HepG2 (cell line): ENCODE results near the gene STK38L. TPM values are rescaled to one million over a fixed set of nuclear protein-coding genes. Genes with fewer than 3 reads are reported as not detected.

Experiments
- ATAC-seq: fragments of 200-7000 bp; cut with Tn5 transposase; 3 replicates; pipeline ENCODE4 v1.9.1; 2020; ENCODE audit warnings: mild to moderate bottlenecking, moderate library complexity
- BruUV-seq: library from RNA; stranded (reverse); fragments of 400-500 nt; replicated peaks from 2 replicates; lab custom pipeline; 2021; lab: Mats Ljungman, UMichigan
- CTCF ChIA-PET: fragments of 300-600 bp; formaldehyde crosslinking; extraction: SDS; loops from one replicate; lab custom pipeline; 2021; ENCODE audit warnings: low total read pairs, inconsistent platforms, low intra/inter-chr PET ratio; lab: Yijun Ruan, JAX
- POLR2A ChIA-PET: fragments of 350-600 bp; sonication (Branson Sonifier 250); formaldehyde crosslinking; loops from one replicate; lab custom pipeline; 2020; ENCODE audit warnings: antibody characterized with exemption, inconsistent platforms; lab: Yijun Ruan, JAX
- DNase-seq: peaks from one replicate; pipeline ENCODE4 v3.0.0-alpha.2; 2015; ENCODE audit warnings: low spot score
- FAIRE-seq: peaks from 3 replicates; lab custom pipeline; 2011; peaks lifted over from hg19 to GRCh38; lab: Jason Lieb, UNC
- H2AFZ ChIP-seq: one replicate; pipeline ENCODE4 v1.6.1; 2011; ENCODE audit warnings: low read length, inconsistent platforms
- H3K27ac ChIP-seq: fragments of 300-600 bp; 3 replicates; pipeline ENCODE4 v1.8.0; 2011; ENCODE audit warnings: mixed run types, mild to moderate bottlenecking, mixed read lengths, low read length, inconsistent platforms; ENCODE audit not compliant: insufficient read depth; ENCODE audit errors: extremely low read length
- H3K27me3 ChIP-seq, 2 experiments: fragments of 200-600 bp in 1 of 2; 2 replicates in 1 of 2; 3 replicates in 1 of 2; pipeline versions ENCODE4 v1.6.0 to v1.8.0; 2011; ENCODE audit warnings: low read length in 2 of 2, mild to moderate bottlenecking in 2 of 2, moderate library complexity in 2 of 2, inconsistent platforms in 1 of 2; ENCODE audit not compliant: insufficient read depth in 2 of 2, control insufficient read depth in 1 of 2
- H3K36me3 ChIP-seq, 2 experiments: fragments of 200-600 bp in 1 of 2; replicated peaks in 1 of 2; 2 replicates in 1 of 2; 3 replicates in 1 of 2; pipeline versions ENCODE4 v1.5.1 to v1.8.0; 2011; ENCODE audit warnings: low read length in 2 of 2, inconsistent platforms in 1 of 2; ENCODE audit not compliant: insufficient read depth in 2 of 2, control insufficient read depth in 1 of 2
- H3K4me1 ChIP-seq: 2 replicates; pipeline ENCODE4 v1.5.1; 2012; ENCODE audit warnings: low read length, inconsistent platforms; ENCODE audit not compliant: insufficient read depth
- H3K4me2 ChIP-seq: 2 replicates; pipeline ENCODE4 v1.6.0; 2011; ENCODE audit warnings: low read depth, low read length, inconsistent platforms
- H3K4me3 ChIP-seq, 3 experiments: fragments of 200-600 bp in 1 of 3; sonication (generic), shearing (Covaris generic) in 1 of 3; replicated peaks in 1 of 3; 2 replicates each; pipeline ENCODE4 v1.5.1; 2011 to 2016; ENCODE audit warnings: low read length in 3 of 3, inconsistent platforms in 2 of 3, low read depth in 2 of 3, mild to moderate bottlenecking in 2 of 3, control low read depth in 1 of 3, mixed read lengths in 1 of 3; ENCODE audit not compliant: insufficient read depth in 1 of 3
- H3K79me2 ChIP-seq: one replicate; pipeline ENCODE4 v1.6.1; 2011; ENCODE audit warnings: low read length, inconsistent platforms; ENCODE audit not compliant: insufficient read depth
- H3K9ac ChIP-seq: 2 replicates; pipeline ENCODE4 v1.6.0; 2011; ENCODE audit warnings: mild to moderate bottlenecking, low read depth, low read length, inconsistent platforms; ENCODE audit not compliant: insufficient read depth
- H3K9me3 ChIP-seq: 2 replicates; pipeline ENCODE4 v1.5.1; 2012; ENCODE audit warnings: mild to moderate bottlenecking, low read length
- H4K20me1 ChIP-seq: 2 replicates; pipeline ENCODE4 v1.6.0; 2011; ENCODE audit warnings: inconsistent platforms, mild to moderate bottlenecking, low read length, moderate library complexity; ENCODE audit not compliant: insufficient read depth
- ATF1 ChIP-seq: IDR thresholded peaks from 2 replicates; pipeline ENCODE4 v1.6.1; 2016; ENCODE audit warnings: mild to moderate bottlenecking, control low read depth
- HOXA9 ChIP-seq: sonication (generic); formaldehyde crosslinking; IDR thresholded peaks from 2 replicates; pipeline ENCODE4 v1.8.1; 2022; ENCODE audit warnings: missing genetic modification reagents, mild to moderate bottlenecking, moderate library complexity, borderline replicate concordance
- KAT7 ChIP-seq: IDR thresholded peaks from 2 replicates; pipeline ENCODE4 v1.6.1; 2018; ENCODE audit warnings: borderline replicate concordance, missing compliant biosample characterization
- KLF16 ChIP-seq, 2 experiments: sonication (generic) in 1 of 2; formaldehyde crosslinking in 1 of 2; IDR thresholded peaks; 2 replicates each; pipeline versions ENCODE4 v1.6.1 to v1.8.0; 2016 to 2023; ENCODE audit warnings: missing genetic modification reagents in 2 of 2, missing compliant biosample characterization in 1 of 2
- NFATC3 ChIP-seq: sonication (generic); formaldehyde crosslinking; IDR thresholded peaks from 2 replicates; pipeline ENCODE4 v1.5.1; 2020; ENCODE audit warnings: mild to moderate bottlenecking, missing genetic modification reagents
- SOX5 ChIP-seq: IDR thresholded peaks from 2 replicates; pipeline ENCODE4 v1.6.1; 2016; ENCODE audit warnings: borderline replicate concordance
- ZBTB43 ChIP-seq: sonication (generic); formaldehyde crosslinking; conservative IDR thresholded peaks from 2 replicates; pipeline ENCODE4 v1.4.0; 2020; ENCODE audit warnings: missing genetic modification reagents
- ZFP36L2 ChIP-seq: sonication (generic); formaldehyde crosslinking; IDR thresholded peaks from 2 replicates; pipeline ENCODE4 v1.4.0; 2020; ENCODE audit warnings: missing genetic modification reagents
- ZFP82 ChIP-seq: sonication (generic); formaldehyde crosslinking; IDR thresholded peaks from 2 replicates; pipeline ENCODE4 v1.5.1; 2020; ENCODE audit warnings: mild to moderate bottlenecking, missing genetic modification reagents, borderline replicate concordance
- ZNF276 ChIP-seq: sonication (generic); formaldehyde crosslinking; IDR thresholded peaks from 2 replicates; pipeline ENCODE4 v1.4.0; 2020; ENCODE audit warnings: mild to moderate bottlenecking, low read depth, missing genetic modification reagents
- ZNF331 ChIP-seq: sonication (generic); formaldehyde crosslinking; IDR thresholded peaks from 2 replicates; pipeline ENCODE4 v1.4.0; 2020; ENCODE audit warnings: missing genetic modification reagents
- ZNF512 ChIP-seq: sonication (generic); formaldehyde crosslinking; IDR thresholded peaks from 2 replicates; pipeline ENCODE4 v1.4.0; 2020; ENCODE audit warnings: mild to moderate bottlenecking, missing genetic modification reagents
- ZNF558 ChIP-seq: sonication (generic); formaldehyde crosslinking; IDR thresholded peaks from 2 replicates; pipeline ENCODE4 v1.9.0; 2022; ENCODE audit warnings: mild to moderate bottlenecking, missing genetic modification reagents, borderline replicate concordance
- ZNF577 ChIP-seq: sonication (generic); formaldehyde crosslinking; IDR thresholded peaks from 2 replicates; pipeline ENCODE4 v1.4.0; 2020; ENCODE audit warnings: mild to moderate bottlenecking, low read depth, missing genetic modification reagents, borderline replicate concordance
- ZNF816 ChIP-seq: sonication (generic); formaldehyde crosslinking; IDR thresholded peaks from 2 replicates; pipeline ENCODE4 v1.8.0; 2022; ENCODE audit warnings: missing genetic modification reagents, mild to moderate bottlenecking, borderline replicate concordance
- ZNF839 ChIP-seq: sonication (generic); formaldehyde crosslinking; IDR thresholded peaks from 2 replicates; pipeline ENCODE4 v1.4.0; 2020; ENCODE audit warnings: missing genetic modification reagents, mild to moderate bottlenecking, borderline replicate concordance
- WGBS: methylation state at CpG from one replicate; pipeline ENCODE4 v1.1.6; 2017; ENCODE audit warnings: low lambda C conversion rate; 5-methylcytosine and 5-hydroxymethylcytosine counted together
- in situ Hi-C: cut with HindIII; loops from 2 replicates; pipeline ENCODE4 v1.10.0; 2017; ENCODE audit warnings: low pct_unique_long_range_greater_than_20kb; ENCODE audit not compliant: extremely low pct_ligation_motif_present
- intact Hi-C: fragments of 100-400 bp; cut with micrococcal nuclease; formaldehyde crosslinking; loops from one replicate; pipeline ENCODE4 v1.10.0; 2022; ENCODE audit not compliant: unreplicated experiment
- polyA plus RNA-seq, 8 experiments: library from polyadenylated mRNA; depleted of rRNA in 3 of 8; stranded (reverse) in 7 of 8; unstranded in 1 of 8; fragments of >200 nt; fragmentation: Illumina TruSeq in 4 of 8; extraction: Trizol in 4 of 8; gene quantifications; 2 replicates each; pipeline versions ENCODE4 v1.2.1 to v1.2.3, GENCODE V29; 2011 to 2016; ENCODE audit warnings: low read depth in 4 of 8, missing spikeins in 1 of 8, mixed read lengths in 1 of 8; ENCODE audit not compliant: insufficient read depth in 1 of 8
- total RNA-seq, 5 experiments: library from RNA; depleted of rRNA; stranded (reverse); fragments of >200 nt; fragmentation: Illumina TruSeq; extraction: Trizol; gene quantifications; 2 replicates each; pipeline ENCODE4 v1.2.3, GENCODE V29; 2016; ENCODE audit warnings: low read depth in 1 of 5
- TF ChIP-seq, protein P1 (sequence below): sonication (generic); formaldehyde crosslinking; IDR thresholded peaks from 2 replicates; pipeline ENCODE4 v1.4.0; 2020; ENCODE audit warnings: missing genetic modification reagents

The STK38L gene
- total and polyA plus RNA-seq, 2 of the 13 experiments (the other 11 are each of a cell fraction or from before 2014, with no cell fraction given), result 6.1 to 26.4 TPM

DNA sequence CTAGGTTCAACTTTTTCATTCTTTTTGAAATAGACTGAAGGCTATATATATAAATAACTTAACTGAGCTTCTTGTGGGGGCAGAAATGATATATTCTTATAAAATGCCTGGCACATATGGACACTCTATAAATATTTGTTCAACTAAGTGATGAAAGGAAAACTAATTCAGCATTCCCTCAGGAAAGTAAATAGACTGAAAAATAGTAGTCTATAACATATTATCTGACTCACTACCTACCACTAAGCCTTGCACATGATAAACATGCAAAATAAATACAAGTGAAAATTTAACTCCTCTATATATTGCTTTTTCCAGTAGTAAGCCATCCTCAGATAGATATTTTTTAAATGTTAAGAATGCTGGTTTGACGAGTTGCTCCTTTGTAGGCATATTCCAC, 72.9 kb downstream of the STK38L start:
- Histone ChIP-seq H3K9ac (no peak overlapping the region), H3K27ac (no peak overlapping the region), H3K36me3 (peaks cover 1 to 10% of the 10 kb centered on the region in 2 experiments; a peak in 4 of 5 replicates), H3K9me3 (no peaks in the 10 kb centered on the region), H3K79me2 (no peaks in the 10 kb centered on the region), H3K4me1 (no peaks in the 10 kb centered on the region), H2AFZ (no peak overlapping the region), H4K20me1 (no peaks in the 10 kb centered on the region), H3K27me3 (no peaks in the 10 kb centered on the region; a peak in 1 of 5 replicates), H3K4me2 (no peak overlapping the region), H3K4me3 (no peak overlapping the region)
- 95% methylated on average over 1 of the region's 1 CpG for WGBS
- ChIA-PET POLR2A (no interaction called here), CTCF (no interaction called here)
- no TSS peak for BruUV-seq
- in situ Hi-C loops, result no loop called here
- FAIRE-seq (no peak), DNase-seq (no peak), ATAC-seq (no peak)
- intact Hi-C loops, result no loop called here
- TF ChIP-seq ZNF558 (CRISPR knock-in tag) (no peak), NFATC3 (CRISPR knock-in tag) (no peak), HOXA9 (CRISPR knock-in tag) (no peak), KAT7 (CRISPR knock-in tag) (no peak), ZNF276 (no peak), ZNF816 (CRISPR knock-in tag) (no peak), ATF1 (CRISPR knock-in tag) (no peak), ZNF331 (no peak), ZBTB43 (CRISPR knock-in tag) (no peak), ZNF839 (CRISPR knock-in tag) (no peak), KLF16 (CRISPR knock-in tag; IDR thresholded peaks at IDR 0.05) (no peak), ZNF577 (CRISPR knock-in tag) (no peak), ZFP82 (CRISPR knock-in tag) (no peak), ZNF512 (CRISPR knock-in tag) (no peak), SOX5 (no peak), ZFP36L2 (no peak)
- TF ChIP-seq, protein P1, sequence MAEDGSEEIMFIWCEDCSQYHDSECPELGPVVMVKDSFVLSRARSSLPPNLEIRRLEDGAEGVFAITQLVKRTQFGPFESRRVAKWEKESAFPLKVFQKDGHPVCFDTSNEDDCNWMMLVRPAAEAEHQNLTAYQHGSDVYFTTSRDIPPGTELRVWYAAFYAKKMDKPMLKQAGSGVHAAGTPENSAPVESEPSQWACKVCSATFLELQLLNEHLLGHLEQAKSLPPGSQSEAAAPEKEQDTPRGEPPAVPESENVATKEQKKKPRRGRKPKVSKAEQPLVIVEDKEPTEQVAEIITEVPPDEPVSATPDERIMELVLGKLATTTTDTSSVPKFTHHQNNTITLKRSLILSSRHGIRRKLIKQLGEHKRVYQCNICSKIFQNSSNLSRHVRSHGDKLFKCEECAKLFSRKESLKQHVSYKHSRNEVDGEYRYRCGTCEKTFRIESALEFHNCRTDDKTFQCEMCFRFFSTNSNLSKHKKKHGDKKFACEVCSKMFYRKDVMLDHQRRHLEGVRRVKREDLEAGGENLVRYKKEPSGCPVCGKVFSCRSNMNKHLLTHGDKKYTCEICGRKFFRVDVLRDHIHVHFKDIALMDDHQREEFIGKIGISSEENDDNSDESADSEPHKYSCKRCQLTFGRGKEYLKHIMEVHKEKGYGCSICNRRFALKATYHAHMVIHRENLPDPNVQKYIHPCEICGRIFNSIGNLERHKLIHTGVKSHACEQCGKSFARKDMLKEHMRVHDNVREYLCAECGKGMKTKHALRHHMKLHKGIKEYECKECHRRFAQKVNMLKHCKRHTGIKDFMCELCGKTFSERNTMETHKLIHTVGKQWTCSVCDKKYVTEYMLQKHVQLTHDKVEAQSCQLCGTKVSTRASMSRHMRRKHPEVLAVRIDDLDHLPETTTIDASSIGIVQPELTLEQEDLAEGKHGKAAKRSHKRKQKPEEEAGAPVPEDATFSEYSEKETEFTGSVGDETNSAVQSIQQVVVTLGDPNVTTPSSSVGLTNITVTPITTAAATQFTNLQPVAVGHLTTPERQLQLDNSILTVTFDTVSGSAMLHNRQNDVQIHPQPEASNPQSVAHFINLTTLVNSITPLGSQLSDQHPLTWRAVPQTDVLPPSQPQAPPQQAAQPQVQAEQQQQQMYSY (CRISPR knock-in tag), result no peak
